Endodermal cell (in vitro differentiated cells): ENCODE results near the gene SUGCT. TPM values are rescaled to one million over a fixed set of nuclear protein-coding genes. Genes with fewer than 3 reads are reported as not detected.

Experiments used
- DNase-seq: peaks from one replicate; pipeline ENCODE4 v3.0.0-alpha.2; 2017
- H3K27ac ChIP-seq: 2 replicates; pipeline ENCODE4 v1.5.1; 2013; ENCODE audit warnings: mild to moderate bottlenecking, low read depth, low read length, moderate library complexity
- H3K27me3 ChIP-seq: 2 replicates; pipeline ENCODE4 v1.6.1; 2013; ENCODE audit warnings: mild to moderate bottlenecking, low read length, moderate library complexity; ENCODE audit not compliant: insufficient read depth, control insufficient read depth, poor library complexity, severe bottlenecking
- H3K36me3 ChIP-seq: 2 replicates; pipeline ENCODE4 v1.7.0; 2013; ENCODE audit warnings: mild to moderate bottlenecking, low read length, moderate library complexity; ENCODE audit not compliant: control insufficient read depth, insufficient read depth
- H3K4me1 ChIP-seq: one replicate; pipeline ENCODE4 v1.7.0; 2013; ENCODE audit warnings: low read length; ENCODE audit not compliant: control insufficient read depth, insufficient read depth
- H3K4me3 ChIP-seq: 2 replicates; pipeline ENCODE4 v1.5.1; 2013; ENCODE audit warnings: mild to moderate bottlenecking, low read length, moderate library complexity
- H3K9ac ChIP-seq: 2 replicates; pipeline ENCODE4 v1.6.1; 2013; ENCODE audit warnings: mild to moderate bottlenecking, low read length, moderate library complexity; ENCODE audit not compliant: poor library complexity, severe bottlenecking; ENCODE audit errors: extremely low read depth
- H3K9me3 ChIP-seq: 2 replicates; pipeline ENCODE4 v1.6.1; 2013; ENCODE audit warnings: mild to moderate bottlenecking, low read length, moderate library complexity; ENCODE audit not compliant: control insufficient read depth
- H3K27ac Mint-ChIP-seq: 2 replicates; pipeline ENCODE4 v1.8.0; 2020; ENCODE audit warnings: mixed read lengths
- H3K27me3 Mint-ChIP-seq: 2 replicates; pipeline ENCODE4 v1.8.0; 2021; ENCODE audit warnings: mild to moderate bottlenecking, mixed read lengths; ENCODE audit not compliant: insufficient read depth
- H3K36me3 Mint-ChIP-seq: 2 replicates; pipeline ENCODE4 v1.8.0; 2020; ENCODE audit warnings: low read depth, mixed read lengths
- H3K4me1 Mint-ChIP-seq: 2 replicates; pipeline ENCODE4 v1.8.0; 2020; ENCODE audit warnings: mixed read lengths
- H3K4me3 Mint-ChIP-seq: 2 replicates; pipeline ENCODE4 v1.8.0; 2020; ENCODE audit warnings: mild to moderate bottlenecking, moderate library complexity, mixed read lengths
- H3K9me3 Mint-ChIP-seq: 2 replicates; pipeline ENCODE4 v1.8.0; 2020; ENCODE audit warnings: mild to moderate bottlenecking, mixed read lengths
- CTCF ChIP-seq: fragments of 200-600 bp; sonication (generic); conservative IDR thresholded peaks from 2 replicates; pipeline ENCODE4 v1.5.0; 2021; ENCODE audit warnings: antibody characterized with exemption, mild to moderate bottlenecking
- WGBS, 2 experiments: methylation state at CpG; one replicate each; pipeline versions ENCODE4 v1.1.5 to v1.1.7; 2013; ENCODE audit warnings: missing lambda C conversion rate in 2 of 2, mixed read lengths in 1 of 2; ENCODE audit not compliant: insufficient coverage in 1 of 2, insufficient read length in 1 of 2; 5-methylcytosine and 5-hydroxymethylcytosine counted together
- total RNA-seq, 2 donors: library from RNA; stranded (reverse); fragmentation: NEBNext Ultra II Directional in 1 of 2; extraction: Animal tissue kit (Norgen Biotek cat#: 25700) in 1 of 2; gene quantifications; 2 replicates in 1 of 2; 3 replicates in 1 of 2; pipeline ENCODE4 v1.2.1, GENCODE V29; 2021

SUGCT gene
- total RNA-seq, 2 donors from 2014 or later = 3.6 to 3.9 TPM

DNA sequence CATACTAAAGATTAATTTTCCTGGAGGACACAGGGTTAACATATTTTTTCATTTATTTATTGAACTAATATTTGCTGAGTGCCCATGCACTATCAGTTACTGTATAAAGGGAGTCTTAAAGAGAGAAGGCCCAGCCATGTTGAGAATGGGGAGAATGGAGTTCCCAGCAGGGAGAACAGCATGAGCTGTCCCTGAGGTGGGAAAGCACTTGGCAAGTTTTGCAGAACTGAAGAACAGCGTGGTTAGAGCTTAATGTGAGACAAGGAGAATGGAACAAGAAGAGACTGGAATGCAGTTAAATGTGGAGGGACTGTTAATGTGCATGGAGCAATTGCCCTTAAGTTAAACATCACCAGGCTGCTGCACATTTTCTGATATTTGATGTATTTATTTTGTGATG, 435.4 kb downstream of the SUGCT start:
- H3K4me1 ChIP-seq = peaks cover 10% of the 10 kb centered on the region
- H3K27me3 Mint-ChIP-seq = peaks cover 8% of the 10 kb centered on the region
- TF ChIP-seq CTCF = no peak
- H3K9me3 ChIP-seq = no peaks in the 10 kb centered on the region
- H3K36me3 ChIP-seq = no peaks in the 10 kb centered on the region
- no peak overlapping the region for H3K27ac Mint-ChIP-seq
- H3K4me3 Mint-ChIP-seq = no peak overlapping the region
- no peaks in the 10 kb centered on the region for H3K9me3 Mint-ChIP-seq
- H3K27ac ChIP-seq = no peak overlapping the region
- H3K4me3 ChIP-seq = no peak overlapping the region
- H3K27me3 ChIP-seq = no peaks in the 10 kb centered on the region
- no peak overlapping the region for H3K9ac ChIP-seq
- 0 to 7% methylated on average over 1 of the region's 1 CpG for WGBS, 2 experiments
- DNase-seq = peak; percentile 87
- H3K36me3 Mint-ChIP-seq = no peaks in the 10 kb centered on the region
- H3K4me1 Mint-ChIP-seq = peaks cover 29% of the 10 kb centered on the region

DNA sequence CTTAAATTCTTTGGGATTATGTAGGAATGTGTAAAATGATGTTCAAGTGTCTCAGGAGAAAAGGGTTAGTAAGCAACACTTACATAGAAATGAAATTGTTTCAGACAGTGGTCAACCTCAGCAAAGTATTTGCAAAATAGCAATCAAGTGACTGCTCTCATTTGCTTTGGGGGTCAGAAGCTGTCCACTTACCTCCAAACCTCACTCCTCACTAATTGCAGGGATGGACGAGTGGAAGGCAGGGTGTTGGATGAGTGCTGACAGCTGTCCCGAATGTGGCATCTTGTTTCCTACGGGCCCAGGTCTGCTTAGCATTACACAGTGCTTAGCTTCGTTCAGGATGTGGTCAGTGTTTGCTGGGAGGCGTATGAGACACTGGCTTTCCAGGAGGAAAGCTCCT, 437.0 kb downstream of the SUGCT start:
- Histone ChIP-seq H3K36me3 (no peaks in the 10 kb centered on the region), H3K27ac (no peak overlapping the region), H3K9ac (no peak overlapping the region), H3K4me1 (peaks cover 15% of the 10 kb centered on the region), H3K4me3 (no peak overlapping the region), H3K27me3 (no peaks in the 10 kb centered on the region), H3K9me3 (no peaks in the 10 kb centered on the region)
- H3K27ac Mint-ChIP-seq = peak overlapping the region; percentile 1
- peaks cover 8% of the 10 kb centered on the region for H3K27me3 Mint-ChIP-seq
- H3K9me3 Mint-ChIP-seq = no peaks in the 10 kb centered on the region
- TF ChIP-seq CTCF = no peak
- H3K36me3 Mint-ChIP-seq = no peaks in the 10 kb centered on the region
- peak; percentile 70 for DNase-seq
- H3K4me3 Mint-ChIP-seq = no peak overlapping the region
- WGBS, 2 experiments = 52 to 56% methylated on average over 4 to 5 of the region's 5 CpGs
- H3K4me1 Mint-ChIP-seq = peaks cover 41% of the 10 kb centered on the region

- no peaks in the 10 kb centered on the region for H3K9me3 Mint-ChIP-seq
- WGBS, 2 experiments = 91 to 98% methylated on average over 5 to 8 of the region's 8 CpGs
- peaks cover 44% of the 10 kb centered on the region for H3K4me1 Mint-ChIP-seq
- TF ChIP-seq CTCF = no peak
- Histone ChIP-seq H3K4me1 (peaks cover 15% of the 10 kb centered on the region), H3K9me3 (no peaks in the 10 kb centered on the region), H3K4me3 (no peak overlapping the region), H3K36me3 (no peaks in the 10 kb centered on the region), H3K9ac (no peak overlapping the region), H3K27ac (no peak overlapping the region), H3K27me3 (no peaks in the 10 kb centered on the region)
- no peak for DNase-seq
- peaks cover 8% of the 10 kb centered on the region for H3K27me3 Mint-ChIP-seq
- H3K27ac Mint-ChIP-seq = no peak overlapping the region
- no peaks in the 10 kb centered on the region for H3K36me3 Mint-ChIP-seq
- no peak overlapping the region for H3K4me3 Mint-ChIP-seq
Observed at GRCh38 chr7:40572810-40573465, 438.1 kb downstream of the SUGCT start.
